GM19372 (cell line): ENCODE measurements around the gene TDRD7.
A peak's percentile ranks its signal among the peaks of the same experiment; 100 is the strongest.

Experiments used
- ATAC-seq: cut with Tn5 transposase; IDR thresholded peaks from one replicate; pipeline ENCODE4 v1.9.1; 2021; ENCODE audit warnings: mild to moderate bottlenecking, low read depth, moderate library complexity; ENCODE audit not compliant: unreplicated experiment

Gene TDRD7

GRCh38 chr9:97411789-97412625, at the start of gene TDRD7:
TSS of gene TDRD7 (plus strand) at chr9:97412096. CDS start at chr9:97428466, 16,370 bp downstream.
- ATAC-seq = peak; percentile 80

GRCh38 chr9:97362777-97363545, 48.9 kb upstream of the TDRD7 start:
- no peak for ATAC-seq

- ATAC-seq = no peak
Measured at GRCh38 chr9:97363661-97364299, 48.1 kb upstream of the TDRD7 start.

GRCh38 chr9:97364769-97365490, 47.0 kb upstream of the TDRD7 start:
- ATAC-seq = no peak

GRCh38 chr9:97365634-97366033, 46.3 kb upstream of the TDRD7 start:
- ATAC-seq = no peak

GRCh38 chr9:97366476-97366875, 45.4 kb upstream of the TDRD7 start:
- ATAC-seq = no peak

GRCh38 chr9:97366889-97367288, 45.0 kb upstream of the TDRD7 start:
- no peak for ATAC-seq

GRCh38 chr9:97367729-97368128, 44.2 kb upstream of the TDRD7 start:
- no peak for ATAC-seq

- no peak for ATAC-seq
Measured at GRCh38 chr9:97368964-97369363, 42.9 kb upstream of the TDRD7 start.

GRCh38 chr9:97372580-97372979, 39.3 kb upstream of the TDRD7 start:
- ATAC-seq = no peak

GRCh38 chr9:97373331-97373730, 38.6 kb upstream of the TDRD7 start:
- no peak for ATAC-seq

GRCh38 chr9:97374811-97375210, 37.1 kb upstream of the TDRD7 start:
- no peak for ATAC-seq

- no peak for ATAC-seq
Measured at GRCh38 chr9:97376902-97377301, 35.0 kb upstream of the TDRD7 start.

GRCh38 chr9:97382099-97382718, 29.7 kb upstream of the TDRD7 start:
- ATAC-seq = no peak

- no peak for ATAC-seq
Measured at GRCh38 chr9:97384406-97385262, 27.3 kb upstream of the TDRD7 start.

- no peak for ATAC-seq
Measured at GRCh38 chr9:97385626-97386264, 26.2 kb upstream of the TDRD7 start.

- ATAC-seq = no peak
Measured at GRCh38 chr9:97386265-97386633, 25.6 kb upstream of the TDRD7 start.

- no peak for ATAC-seq
Measured at GRCh38 chr9:97386733-97387503, 25.0 kb upstream of the TDRD7 start.
